ENCODE data around the gene SH3BP4.

SH3BP4 gene

GRCh38 chr2:234945339-234945873 is 6.4 kb upstream of the SH3BP4 start:
- no peak for DNase-seq

GRCh38 chr2:234947556-234947955 is 4.3 kb upstream of the SH3BP4 start:
- DNase-seq: no peak

GRCh38 chr2:234949762-234950434 is 1.9 kb upstream of the SH3BP4 start:
- DNase-seq: no peak

- DNase-seq: no peak
Measured at GRCh38 chr2:234950435-234950729, 1.4 kb upstream of the SH3BP4 start.

- no peak for DNase-seq
Measured at GRCh38 chr2:234950730-234951663, 820 bp upstream of the SH3BP4 start.

- peak in 1 of 2 experiments; percentile 4 for DNase-seq
Measured at GRCh38 chr2:234952270-234953115, 676 bp downstream of the SH3BP4 start.

GRCh38 chr2:234953116-234954031 is 1.6 kb downstream of the SH3BP4 start:
- DNase-seq: no peak

GRCh38 chr2:234954551-234954992 is 2.8 kb downstream of the SH3BP4 start:
- no peak for DNase-seq

GRCh38 chr2:234955091-234955591 is 3.3 kb downstream of the SH3BP4 start:
- DNase-seq: no peak

- no peak for DNase-seq
Measured at GRCh38 chr2:234955971-234956509, 4.2 kb downstream of the SH3BP4 start.

GRCh38 chr2:234957834-234958135 is 6.0 kb downstream of the SH3BP4 start:
- DNase-seq: no peak

- no peak for DNase-seq
Measured at GRCh38 chr2:234958311-234958710, 6.5 kb downstream of the SH3BP4 start.

- no peak for DNase-seq
Measured at GRCh38 chr2:234958746-234959395, 7.1 kb downstream of the SH3BP4 start.

- DNase-seq: peak in 1 of 2 experiments; percentile 25
Measured at GRCh38 chr2:234960175-234961088, 8.6 kb downstream of the SH3BP4 start.

- DNase-seq: no peak
Measured at GRCh38 chr2:234961784-234962183, 10.0 kb downstream of the SH3BP4 start.

GRCh38 chr2:234963773-234964615 is 12.2 kb downstream of the SH3BP4 start:
- DNase-seq: no peak

GRCh38 chr2:234964631-234965461 is 13.0 kb downstream of the SH3BP4 start:
- no peak for DNase-seq

- DNase-seq: no peak
Measured at GRCh38 chr2:234966340-234966739, 14.5 kb downstream of the SH3BP4 start.
